Spleen (tissue), 7 donors: ENCODE data around the gene ACKR2.

ENCODE experiments used
- POLR2A ChIP-seq, 3 donors: fragments of 450-650 bp; IDR thresholded peaks; one replicate each; pipeline ENCODE4 v1.5.1; 2017; ENCODE audit warnings: antibody characterized with exemption in 3 of 3, mild to moderate bottlenecking in 1 of 3
- POLR2AphosphoS5 ChIP-seq, 3 donors: sonication (generic); formaldehyde crosslinking; IDR thresholded peaks; one replicate each; pipeline ENCODE4 v1.5.1; 2017; ENCODE audit warnings: antibody characterized with exemption in 3 of 3
- TF ChIP-seq, protein P1 (sequence below), 11 experiments: fragments of 200-600 bp in 7 of 11; fragments of 450-650 bp in 4 of 11; sonication (generic) in 4 of 11; IDR thresholded peaks in 8 of 11; conservative IDR thresholded peaks in 3 of 11; 1 replicate in 7 of 11; 2 replicates in 4 of 11; pipeline versions ENCODE4 v1.4.0 to v1.8.0; 2016 to 2021; ENCODE audit warnings: antibody characterized with exemption in 11 of 11, inconsistent platforms in 4 of 11, mild to moderate bottlenecking in 1 of 11
- donor health status: DM: no; HTN: no; CAD: no; lungs with moderate emphysema.
- donor health status: DM: no; HTN: no; CAD: no.
- donor health status: DM: no; HTN: no; CAD: no.

GRCh38 chr3:42880183-42880582, 70.9 kb downstream of the ACKR2 start:
- TF ChIP-seq, protein P1, sequence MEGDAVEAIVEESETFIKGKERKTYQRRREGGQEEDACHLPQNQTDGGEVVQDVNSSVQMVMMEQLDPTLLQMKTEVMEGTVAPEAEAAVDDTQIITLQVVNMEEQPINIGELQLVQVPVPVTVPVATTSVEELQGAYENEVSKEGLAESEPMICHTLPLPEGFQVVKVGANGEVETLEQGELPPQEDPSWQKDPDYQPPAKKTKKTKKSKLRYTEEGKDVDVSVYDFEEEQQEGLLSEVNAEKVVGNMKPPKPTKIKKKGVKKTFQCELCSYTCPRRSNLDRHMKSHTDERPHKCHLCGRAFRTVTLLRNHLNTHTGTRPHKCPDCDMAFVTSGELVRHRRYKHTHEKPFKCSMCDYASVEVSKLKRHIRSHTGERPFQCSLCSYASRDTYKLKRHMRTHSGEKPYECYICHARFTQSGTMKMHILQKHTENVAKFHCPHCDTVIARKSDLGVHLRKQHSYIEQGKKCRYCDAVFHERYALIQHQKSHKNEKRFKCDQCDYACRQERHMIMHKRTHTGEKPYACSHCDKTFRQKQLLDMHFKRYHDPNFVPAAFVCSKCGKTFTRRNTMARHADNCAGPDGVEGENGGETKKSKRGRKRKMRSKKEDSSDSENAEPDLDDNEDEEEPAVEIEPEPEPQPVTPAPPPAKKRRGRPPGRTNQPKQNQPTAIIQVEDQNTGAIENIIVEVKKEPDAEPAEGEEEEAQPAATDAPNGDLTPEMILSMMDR (IDR thresholded peaks at IDR 0.05 in 8 of 11, conservative IDR thresholded peaks at IDR 0.05 in 3 of 11): no peak
- TF ChIP-seq POLR2A (IDR thresholded peaks at IDR 0.05) (no peak), POLR2AphosphoS5 (IDR thresholded peaks at IDR 0.05) (no peak)
